Esophagus squamous epithelium (tissue), 5 donors: ENCODE data around the gene ITGB5. TPM values are rescaled to one million over a fixed set of nuclear protein-coding genes. Genes with fewer than 3 reads are reported as not detected.
A peak's percentile ranks its signal among the peaks of the same experiment; 100 is the strongest.

Experiments used
- DNase-seq: peaks from one replicate; lab custom pipeline; 2025; lab: John Stamatoyannopoulos, UW
- H3K27ac ChIP-seq, 4 donors: fragments of 200-600 bp; sonication (generic); one replicate each; pipeline ENCODE4 v1.5.1; 2016 to 2019; ENCODE audit warnings: mild to moderate bottlenecking in 1 of 4
- H3K27me3 ChIP-seq, 4 donors: fragments of 200-600 bp; sonication (generic); 1 replicate in 3 of 4; 2 replicates in 1 of 4; pipeline versions ENCODE4 v1.5.1 to v1.6.0; 2017 to 2021; ENCODE audit warnings: antibody characterized with exemption in 1 of 4
- H3K36me3 ChIP-seq, 3 donors: fragments of 200-600 bp; sonication (generic); one replicate each; pipeline ENCODE4 v1.5.1; 2016 to 2019
- H3K4me1 ChIP-seq, 3 donors: fragments of 200-600 bp; sonication (generic); one replicate each; pipeline ENCODE4 v1.5.1; 2017 to 2019
- H3K4me3 ChIP-seq, 4 donors: fragments of 200-600 bp; sonication (generic); 1 replicate in 3 of 4; 2 replicates in 1 of 4; pipeline ENCODE4 v1.5.1; 2016 to 2019; ENCODE audit warnings: mild to moderate bottlenecking in 2 of 4, moderate library complexity in 1 of 4
- H3K9me3 ChIP-seq, 3 donors: fragments of 200-600 bp; sonication (generic); one replicate each; pipeline ENCODE4 v1.5.1; 2016 to 2019
- CTCF ChIP-seq, 6 experiments: fragments of 450-650 bp in 4 of 6; fragments of 200-600 bp in 2 of 6; sonication (generic) in 2 of 6; IDR thresholded peaks; one replicate each; pipeline ENCODE4 v1.5.1; 2016 to 2019; ENCODE audit warnings: antibody characterized with exemption in 6 of 6, mild to moderate bottlenecking in 4 of 6, moderate library complexity in 4 of 6
- POLR2A ChIP-seq, 4 donors: fragments of 450-650 bp; IDR thresholded peaks; one replicate each; pipeline ENCODE4 v1.6.1; 2017; ENCODE audit warnings: antibody characterized with exemption in 4 of 4, mild to moderate bottlenecking in 4 of 4, moderate library complexity in 3 of 4
- WGBS, 2 donors: methylation state at CpG; one replicate each; pipeline ENCODE4 v1.1.5; 2018; 5-methylcytosine and 5-hydroxymethylcytosine counted together
- intact Hi-C: fragments of 100-400 bp; cut with DNase I; formaldehyde crosslinking; loops from one replicate; pipeline ENCODE4 v1.15.0; 2022
- total RNA-seq, 4 donors: library from RNA; depleted of rRNA; stranded (reverse); fragments of >200 nt; gene quantifications; one replicate each; pipeline ENCODE4 v1.1.0, GENCODE V29; 2016
- donor health status: DM: yes; HTN: yes; CAD: no.

Gene ITGB5
- total RNA-seq, 4 donors from 2014 or later: 68.4 to 114 (median 79.7) TPM

GRCh38 chr3:124804875-124805274 is 82.3 kb downstream of the ITGB5 start:
- no peak overlapping the region for H3K4me3 ChIP-seq

GRCh38 chr3:124802702-124803101 is 84.5 kb downstream of the ITGB5 start:
- no peaks in the 10 kb centered on the region for H3K9me3 ChIP-seq
- intact Hi-C loops: no loop called here
- peaks cover 0 to 46% (median 5%) of the 10 kb centered on the region in 3 donors for H3K36me3 ChIP-seq
- no peak for DNase-seq
- TF ChIP-seq POLR2A (IDR thresholded peaks at IDR 0.05) (no peak), CTCF (IDR thresholded peaks at IDR 0.05) (no peak)
- H3K27me3 ChIP-seq: no peaks in the 10 kb centered on the region
- WGBS, 2 donors: 83 to 87% methylated on average over 6 to 7 of the region's 8 CpGs
- peak overlapping the region in 1 of 4 donors; percentile 3 for H3K27ac ChIP-seq
- peaks cover 0 to 31% (median 12%) of the 10 kb centered on the region in 3 donors for H3K4me1 ChIP-seq
- no peak overlapping the region for H3K4me3 ChIP-seq

More at GRCh38 chr3:124804875-124805274, 82.3 kb downstream of the ITGB5 start:
- intact Hi-C loops: no loop called here
- TF ChIP-seq CTCF (IDR thresholded peaks at IDR 0.05) (no peak), POLR2A (IDR thresholded peaks at IDR 0.05) (no peak)
- peaks cover 0 to 49% (median 5%) of the 10 kb centered on the region in 3 donors for H3K36me3 ChIP-seq
- H3K27ac ChIP-seq: no peak overlapping the region
- peaks cover 4 to 49% (median 17%) of the 10 kb centered on the region in 3 donors for H3K4me1 ChIP-seq
- 82 to 88% methylated on average over 7 of the region's 7 CpGs for WGBS, 2 donors
- no peaks in the 10 kb centered on the region for H3K9me3 ChIP-seq
- H3K27me3 ChIP-seq: no peaks in the 10 kb centered on the region
- no peak for DNase-seq

- Histone ChIP-seq H3K27me3 (no peaks in the 10 kb centered on the region), H3K4me1 (peaks cover 0 to 26% (median 12%) of the 10 kb centered on the region in 3 donors), H3K9me3 (no peaks in the 10 kb centered on the region), H3K4me3 (no peak overlapping the region), H3K36me3 (peaks cover 0 to 50% (median 5%) of the 10 kb centered on the region in 3 donors), H3K27ac (peak overlapping the region in 1 of 4 donors; percentile 3)
- intact Hi-C loops: no loop called here
- DNase-seq: no peak
- TF ChIP-seq POLR2A (IDR thresholded peaks at IDR 0.05) (no peak), CTCF (IDR thresholded peaks at IDR 0.05) (no peak)
- WGBS, 2 donors: 82 to 89% methylated on average over 5 to 8 of the region's 8 CpGs
Observed at GRCh38 chr3:124802061-124802698, 85.0 kb downstream of the ITGB5 start.

- intact Hi-C loops: no loop called here
- Histone ChIP-seq H3K36me3 (peaks cover 5 to 61% (median 9%) of the 10 kb centered on the region in 3 donors), H3K9me3 (no peaks in the 10 kb centered on the region), H3K4me1 (peaks cover 0 to 26% (median 12%) of the 10 kb centered on the region in 3 donors), H3K27ac (peak overlapping the region in 3 of 4 donors; percentile 29 to 38 (median 37)), H3K4me3 (no peak overlapping the region), H3K27me3 (no peaks in the 10 kb centered on the region)
- WGBS, 2 donors: 59 to 67% methylated on average over 5 to 9 of the region's 10 CpGs
- no peak for TF ChIP-seq POLR2A (IDR thresholded peaks at IDR 0.05)
- TF ChIP-seq CTCF (IDR thresholded peaks at IDR 0.05): no peak
- DNase-seq: no peak
Observed at GRCh38 chr3:124800511-124801258, 86.5 kb downstream of the ITGB5 start.

DNA sequence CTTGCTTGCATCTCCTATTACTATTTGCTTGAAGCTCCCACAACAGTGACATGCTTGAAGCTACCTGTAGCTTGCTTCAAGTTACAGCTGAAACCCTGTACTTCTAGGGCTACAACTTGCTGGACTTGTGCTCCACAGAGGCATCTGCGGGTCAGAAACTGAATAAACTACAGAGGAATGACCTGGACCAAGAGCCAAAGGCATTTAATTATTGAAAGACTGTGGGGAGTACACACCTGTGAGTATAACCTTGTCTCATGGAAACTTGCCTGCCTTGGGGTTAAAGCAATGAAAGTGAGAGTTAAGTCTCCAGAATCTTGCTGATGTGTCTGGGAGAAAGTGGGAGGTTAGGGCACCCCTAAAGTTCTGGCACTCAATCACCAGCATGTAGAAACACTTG is 87.1 kb downstream of the ITGB5 start:
- intact Hi-C loops: no loop called here
- H3K9me3 ChIP-seq: no peaks in the 10 kb centered on the region
- peak overlapping the region in 2 of 4 donors; percentile 29 to 38 for H3K27ac ChIP-seq
- peaks cover 0 to 27% (median 12%) of the 10 kb centered on the region in 3 donors for H3K4me1 ChIP-seq
- H3K4me3 ChIP-seq: no peak overlapping the region
- H3K27me3 ChIP-seq: no peaks in the 10 kb centered on the region
- peaks cover 5 to 67% (median 9%) of the 10 kb centered on the region in 3 donors for H3K36me3 ChIP-seq
- 78 to 100% methylated on average over 1 of the region's 1 CpG for WGBS, 2 donors
- DNase-seq: no peak
- no peak for TF ChIP-seq POLR2A (IDR thresholded peaks at IDR 0.05)
- TF ChIP-seq CTCF (IDR thresholded peaks at IDR 0.05): no peak
